ENCODE data around the gene MYBL2.
A peak's percentile ranks its signal among the peaks of the same experiment; 100 is the strongest.
"Not testable (repeated sequence)": the region's sequence is repeated elsewhere in the genome, so short reads cannot be mapped to it uniquely, and the experiment has no call there.

The MYBL2 gene

DNA sequence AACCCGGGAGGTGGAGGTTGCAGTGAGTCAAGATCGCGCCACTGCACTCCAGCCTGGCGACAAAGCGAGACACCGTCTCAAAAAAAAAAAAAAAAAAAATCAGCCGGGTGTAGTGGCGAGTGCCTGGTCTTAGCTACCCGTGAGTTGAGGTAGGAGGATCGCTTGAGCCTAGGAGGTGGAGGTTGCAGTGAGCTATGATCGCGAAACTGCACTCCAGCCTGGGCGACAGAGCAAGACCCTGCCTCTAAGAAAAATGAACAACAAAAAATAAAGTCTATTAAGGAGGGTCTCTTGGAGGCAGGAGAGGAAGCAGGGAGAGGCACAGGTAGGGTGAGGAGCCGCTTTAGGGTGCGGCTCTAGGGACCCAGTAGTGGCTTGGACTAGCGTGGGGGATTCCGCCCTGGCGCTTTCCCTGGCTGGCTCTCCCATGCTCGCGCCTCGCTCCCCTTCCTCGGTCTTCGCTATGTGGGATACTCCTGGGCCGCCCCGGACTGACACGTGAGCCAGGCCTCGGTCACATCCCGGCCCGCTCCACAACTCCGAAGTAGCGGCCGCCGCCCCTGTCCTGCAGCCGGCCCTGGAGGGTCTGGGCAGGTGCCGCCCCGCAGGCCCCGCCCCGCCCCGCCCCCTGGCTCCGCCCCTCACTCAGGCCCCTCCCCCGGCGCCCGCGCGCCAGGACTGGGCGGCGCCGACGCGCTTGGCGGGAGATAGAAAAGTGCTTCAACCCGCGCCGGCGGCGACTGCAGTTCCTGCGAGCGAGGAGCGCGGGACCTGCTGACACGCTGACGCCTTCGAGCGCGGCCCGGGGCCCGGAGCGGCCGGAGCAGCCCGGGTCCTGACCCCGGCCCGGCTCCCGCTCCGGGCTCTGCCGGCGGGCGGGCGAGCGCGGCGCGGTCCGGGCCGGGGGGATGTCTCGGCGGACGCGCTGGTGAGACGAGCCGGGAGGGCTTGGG, at the start of gene MYBL2:
TSS of gene MYBL2 (plus strand) at position 739 of the 953 bp plus-strand sequence. CDS start at position 909, 170 bp downstream.
- Histone ChIP-seq H3K27ac (0 out of 2 replicates have a peak within 1 kb of the TSS, but pooled peaks have one; percentile 60), H3K9ac (ENCODE audit: insufficient read length) (peak within 1 kb of the TSS; percentile 82), H3K4me3 (peak within 1 kb of the TSS; percentile 92), H3K36me3 (ENCODE audit: insufficient read depth, low read length) (peaks cover 7% of the 10 kb centered on the region; the same call in 1 of the 2 replicates), H3K9me3 (ENCODE audit: low read depth, low read length) (no peaks in the 10 kb centered on the region)
- no peak for DNase-seq (ENCODE audit: low read depth, low spot score)
- TF ChIP-seq POLR2AphosphoS5 (IDR thresholded peaks at IDR 0.05; ENCODE audit: borderline replicate concordance, low read depth, low read length) (peak; percentile 70), FOXP2 (optimal IDR thresholded peaks at IDR 0.05; ENCODE audit: control extremely low read depth, extremely low read length, insufficient read depth) (peak; percentile 60), EZH2 (IDR thresholded peaks at IDR 0.05) (no peak)

DNA sequence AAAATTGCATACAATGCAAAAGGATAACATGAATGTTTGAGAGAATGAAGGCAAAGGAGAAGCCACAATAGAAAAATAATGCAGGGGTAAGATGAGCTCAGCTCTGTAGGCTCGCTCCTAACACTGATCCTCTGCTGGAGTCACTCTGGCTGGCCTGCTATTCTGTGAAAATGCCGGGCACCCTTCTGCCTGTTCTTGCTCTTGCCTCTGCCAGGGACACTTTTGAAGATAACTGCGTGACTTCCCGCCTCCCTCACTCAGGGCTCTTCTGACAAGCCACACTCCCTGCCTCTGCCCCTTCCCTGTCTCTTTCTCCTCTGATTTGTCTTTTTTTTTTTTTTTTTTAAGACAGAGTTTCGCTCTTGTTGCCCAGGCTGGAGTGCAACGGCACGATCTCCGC, 35.3 kb upstream of the MYBL2 start:
- H3K9ac ChIP-seq (ENCODE audit: insufficient read length): no peak overlapping the region
- peaks cover 14% of the 10 kb centered on the region for H3K36me3 ChIP-seq (ENCODE audit: insufficient read depth, low read length)
- no peaks in the 10 kb centered on the region for H3K9me3 ChIP-seq (ENCODE audit: low read depth, low read length)
- H3K27ac ChIP-seq: no peak overlapping the region
- no peak for DNase-seq (ENCODE audit: low read depth, low spot score)
- no peak overlapping the region for H3K4me3 ChIP-seq
- no peak for TF ChIP-seq EZH2 (IDR thresholded peaks at IDR 0.05)

DNA sequence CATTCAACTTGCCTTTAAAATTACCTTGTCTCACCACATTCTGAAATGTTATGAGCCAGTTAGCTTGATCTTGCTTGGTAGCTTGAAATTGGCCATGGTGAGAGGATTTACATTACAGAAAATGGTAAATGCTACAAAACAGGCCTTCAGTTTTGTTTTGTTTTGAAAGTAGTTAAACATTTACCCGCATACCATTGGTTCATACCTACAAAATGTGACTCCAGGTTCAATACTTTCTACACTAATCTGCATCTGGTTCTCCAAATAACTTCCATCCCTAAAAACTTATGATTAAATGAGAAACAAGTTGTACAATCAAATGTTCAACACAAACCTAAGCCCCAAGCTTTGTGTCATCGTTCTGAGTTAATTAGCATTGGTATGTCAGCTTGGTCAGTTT, 30.5 kb upstream of the MYBL2 start:
- TF ChIP-seq FOXP2 (optimal IDR thresholded peaks at IDR 0.05; ENCODE audit: control extremely low read depth, extremely low read length, insufficient read depth) (no peak), EZH2 (IDR thresholded peaks at IDR 0.05) (no peak), POLR2AphosphoS5 (IDR thresholded peaks at IDR 0.05; ENCODE audit: borderline replicate concordance, low read depth, low read length) (no peak)
- no peak overlapping the region for H3K9ac ChIP-seq (ENCODE audit: insufficient read length)
- no peak overlapping the region for H3K27ac ChIP-seq
- no peak for DNase-seq (ENCODE audit: low read depth, low spot score)
- H3K9me3 ChIP-seq (ENCODE audit: low read depth, low read length): no peaks in the 10 kb centered on the region
- H3K36me3 ChIP-seq (ENCODE audit: insufficient read depth, low read length): peaks cover 29% of the 10 kb centered on the region
- H3K4me3 ChIP-seq: no peak overlapping the region

DNA sequence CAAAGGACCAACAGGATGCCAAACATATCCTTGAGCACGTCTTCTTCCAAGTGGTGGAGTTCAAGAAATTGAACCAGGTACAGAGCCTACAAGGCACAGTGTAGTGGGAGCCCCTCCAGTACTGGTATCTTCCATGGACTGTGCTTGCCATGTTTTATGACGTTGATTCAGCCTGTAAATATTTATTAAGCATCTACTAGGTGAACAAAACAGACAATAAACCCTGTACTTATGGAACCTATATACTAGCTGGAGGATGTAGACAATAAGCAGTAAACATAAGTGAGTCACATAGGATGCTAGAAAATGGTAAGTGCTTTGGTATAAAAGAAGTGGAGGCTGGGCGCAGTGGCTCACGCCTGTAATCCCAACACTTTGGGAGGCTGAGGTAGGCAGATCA, 24.4 kb upstream of the MYBL2 start:
- H3K9ac ChIP-seq (ENCODE audit: insufficient read length): no peak overlapping the region
- peaks cover 25% of the 10 kb centered on the region for H3K36me3 ChIP-seq (ENCODE audit: insufficient read depth, low read length)

DNA sequence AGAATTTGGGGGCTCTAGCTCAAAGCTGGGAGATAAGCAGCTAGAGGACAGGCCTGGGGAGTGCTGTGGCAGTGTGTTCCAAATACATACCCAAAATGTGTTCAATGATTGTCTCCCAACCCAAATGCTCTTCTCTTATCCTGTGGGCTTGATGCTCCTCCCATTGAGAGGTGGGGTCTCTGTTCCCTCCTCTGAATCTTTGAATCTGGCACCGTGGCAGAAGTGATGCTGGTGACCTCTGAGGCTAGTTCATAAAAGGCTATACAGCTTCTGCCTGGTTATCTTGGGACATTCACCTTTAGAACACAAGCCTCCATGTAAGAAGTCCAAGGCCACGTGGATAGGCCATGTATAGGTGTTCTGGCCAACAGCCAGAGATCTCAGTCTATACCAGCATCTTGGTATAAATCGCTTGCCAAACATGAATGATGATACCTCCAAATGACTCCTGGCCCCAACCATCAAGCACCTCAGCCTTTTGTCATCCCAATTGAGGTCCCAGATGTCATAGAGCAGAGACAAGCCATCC, 15.9 kb upstream of the MYBL2 start:
- no peak overlapping the region for H3K9ac ChIP-seq (ENCODE audit: insufficient read length)
- H3K9me3 ChIP-seq (ENCODE audit: low read depth, low read length): no peaks in the 10 kb centered on the region
- peaks cover 7% of the 10 kb centered on the region for H3K36me3 ChIP-seq (ENCODE audit: insufficient read depth, low read length)
- no peak overlapping the region for H3K27ac ChIP-seq
- no peak overlapping the region for H3K4me3 ChIP-seq
- DNase-seq (ENCODE audit: low read depth, low spot score): no peak
- no peak for TF ChIP-seq POLR2AphosphoS5 (IDR thresholded peaks at IDR 0.05; ENCODE audit: borderline replicate concordance, low read depth, low read length)
- TF ChIP-seq EZH2 (IDR thresholded peaks at IDR 0.05): no peak
- TF ChIP-seq FOXP2 (optimal IDR thresholded peaks at IDR 0.05; ENCODE audit: control extremely low read depth, extremely low read length, insufficient read depth): no peak

More for the DNA sequence above, 24.4 kb upstream of the MYBL2 start:
- TF ChIP-seq FOXP2 (optimal IDR thresholded peaks at IDR 0.05; ENCODE audit: control extremely low read depth, extremely low read length, insufficient read depth) (no peak), EZH2 (IDR thresholded peaks at IDR 0.05) (no peak), POLR2AphosphoS5 (IDR thresholded peaks at IDR 0.05; ENCODE audit: borderline replicate concordance, low read depth, low read length) (no peak)
- Histone ChIP-seq H3K9me3 (ENCODE audit: low read depth, low read length) (no peaks in the 10 kb centered on the region), H3K4me3 (no peak overlapping the region), H3K27ac (no peak overlapping the region)
- DNase-seq (ENCODE audit: low read depth, low spot score): no peak

DNA sequence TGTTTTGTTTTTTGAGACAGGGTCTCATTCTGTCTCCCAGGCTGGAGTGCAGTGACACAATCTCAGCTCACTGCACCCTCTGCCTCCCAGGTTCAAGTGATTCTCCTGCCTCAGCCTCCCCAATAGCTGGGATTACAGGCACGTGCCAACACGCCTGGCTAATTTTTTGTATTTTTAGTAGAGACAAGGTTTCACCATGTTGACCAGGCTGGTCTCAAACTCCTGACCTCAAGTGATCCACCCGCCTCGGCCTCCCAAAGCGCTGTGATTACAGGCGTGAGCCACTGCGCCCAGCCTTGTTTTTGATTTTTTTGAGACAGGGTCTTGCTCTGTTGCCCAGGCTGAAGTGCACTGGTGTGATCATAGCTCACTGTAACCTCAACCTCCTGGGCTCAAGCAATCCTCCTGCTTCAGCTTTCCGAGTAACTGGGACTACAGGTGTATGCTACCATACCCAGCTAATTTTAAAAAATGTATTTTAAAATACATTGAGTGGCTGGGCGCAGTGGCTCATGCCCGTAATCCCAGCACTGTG, 15.2 kb upstream of the MYBL2 start:
- H3K36me3 ChIP-seq (ENCODE audit: insufficient read depth, low read length); H3K4me3 ChIP-seq; H3K9ac ChIP-seq (ENCODE audit: insufficient read length); H3K9me3 ChIP-seq (ENCODE audit: low read depth, low read length); DNase-seq (ENCODE audit: low read depth, low spot score); H3K27ac ChIP-seq: not testable (repeated sequence)

DNA sequence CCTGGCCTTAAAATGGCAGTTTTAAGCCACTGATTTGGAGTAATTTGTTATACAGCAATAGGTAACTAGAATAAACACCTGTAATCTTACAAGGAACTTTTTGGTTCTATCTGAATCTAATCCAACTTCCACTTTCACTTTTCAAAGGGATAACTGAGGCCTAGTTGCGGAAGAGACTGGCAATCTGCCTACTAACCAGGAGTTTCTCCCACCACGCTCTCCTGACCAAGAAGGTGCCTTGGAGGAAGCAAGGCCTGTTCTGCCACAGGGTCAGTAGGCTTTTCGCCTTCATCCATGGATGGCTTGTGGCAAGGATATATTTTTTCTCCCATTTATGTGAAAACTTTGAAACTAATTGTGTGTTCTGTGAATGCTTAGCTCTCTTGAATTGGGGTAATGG, 12.9 kb upstream of the MYBL2 start:
- 0 out of 2 replicates have a peak overlapping the region, but pooled peaks have one; percentile 46 for H3K27ac ChIP-seq
- H3K36me3 ChIP-seq (ENCODE audit: insufficient read depth, low read length): no peaks in the 10 kb centered on the region
- H3K9ac ChIP-seq (ENCODE audit: insufficient read length): no peak overlapping the region
- no peaks in the 10 kb centered on the region for H3K9me3 ChIP-seq (ENCODE audit: low read depth, low read length)
- no peak for TF ChIP-seq FOXP2 (optimal IDR thresholded peaks at IDR 0.05; ENCODE audit: control extremely low read depth, extremely low read length, insufficient read depth)
- no peak for TF ChIP-seq POLR2AphosphoS5 (IDR thresholded peaks at IDR 0.05; ENCODE audit: borderline replicate concordance, low read depth, low read length)
- no peak for DNase-seq (ENCODE audit: low read depth, low spot score)
- H3K4me3 ChIP-seq: no peak overlapping the region

DNA sequence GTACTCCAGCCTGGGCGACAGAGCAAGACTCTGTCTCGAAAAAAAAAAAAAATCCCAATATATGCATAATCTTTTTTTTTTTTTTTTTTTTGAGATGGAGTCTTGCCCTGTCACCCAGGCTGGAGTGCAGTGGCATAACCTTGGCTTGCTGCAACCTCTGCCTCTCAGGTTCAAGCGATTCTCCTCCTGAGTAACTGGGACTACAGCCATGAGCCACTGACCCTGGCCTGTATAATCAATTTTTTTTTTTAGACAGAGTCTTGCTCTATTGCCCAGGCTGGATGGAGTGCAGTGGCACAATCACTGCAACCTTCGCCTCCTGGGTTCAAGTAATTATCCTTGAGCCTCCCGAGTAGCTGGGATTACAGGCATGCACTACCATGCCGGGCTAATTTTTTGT, 11.7 kb upstream of the MYBL2 start:
- not testable (repeated sequence) for H3K27ac ChIP-seq; DNase-seq (ENCODE audit: low read depth, low spot score); H3K4me3 ChIP-seq; H3K36me3 ChIP-seq (ENCODE audit: insufficient read depth, low read length); H3K9me3 ChIP-seq (ENCODE audit: low read depth, low read length); H3K9ac ChIP-seq (ENCODE audit: insufficient read length)

DNA sequence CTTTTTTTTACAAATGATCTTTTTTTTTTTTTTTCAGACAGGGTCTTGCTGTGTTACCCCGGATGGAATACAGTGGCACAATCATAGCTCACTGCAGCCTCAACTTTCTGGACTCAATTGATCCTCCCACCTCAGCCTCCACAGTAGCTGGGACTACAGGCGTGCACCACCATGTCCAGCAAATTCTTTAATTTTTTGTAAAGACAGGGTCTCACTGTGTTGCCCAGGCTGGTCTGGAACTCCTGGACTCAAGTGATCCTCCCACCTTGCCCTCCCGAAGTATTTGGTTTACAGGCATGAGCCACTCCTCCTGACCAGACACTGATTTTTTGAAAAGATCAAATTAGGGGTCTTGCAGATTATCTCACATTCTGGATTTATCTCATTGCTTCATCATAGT, 11.0 kb upstream of the MYBL2 start:
- TF ChIP-seq EZH2 (IDR thresholded peaks at IDR 0.05) (no peak), POLR2AphosphoS5 (IDR thresholded peaks at IDR 0.05; ENCODE audit: borderline replicate concordance, low read depth, low read length) (no peak), FOXP2 (optimal IDR thresholded peaks at IDR 0.05; ENCODE audit: control extremely low read depth, extremely low read length, insufficient read depth) (no peak)
- DNase-seq (ENCODE audit: low read depth, low spot score): no peak
- Histone ChIP-seq H3K4me3 (no peak overlapping the region), H3K9ac (ENCODE audit: insufficient read length) (no peak overlapping the region), H3K36me3 (ENCODE audit: insufficient read depth, low read length) (no peaks in the 10 kb centered on the region), H3K27ac (no peak overlapping the region), H3K9me3 (ENCODE audit: low read depth, low read length) (no peaks in the 10 kb centered on the region)
